Astrocyte (in vitro differentiated cells and primary cell): Measurements from ENCODE around the gene CALCOCO1. TPM values are rescaled to one million over a fixed set of nuclear protein-coding genes. Genes with fewer than 3 reads are reported as not detected.

Source experiments
- DNase-seq: peaks from one replicate; pipeline ENCODE4 v3.0.0-alpha.2; 2010; ENCODE audit warnings: low read depth
- FAIRE-seq: peaks from 2 replicates; lab custom pipeline; 2011; peaks lifted over from hg19 to GRCh38; lab: Jason Lieb, UNC
- H2AFZ ChIP-seq: 2 replicates; pipeline ENCODE4 v1.6.0; 2012; ENCODE audit warnings: low read depth, low read length, inconsistent platforms
- H3K27ac ChIP-seq: 2 replicates; pipeline ENCODE4 v1.5.1; 2011; ENCODE audit warnings: low read depth, low read length, inconsistent platforms
- H3K27me3 ChIP-seq: 2 replicates; pipeline ENCODE4 v1.6.0; 2011; ENCODE audit warnings: low read length, inconsistent platforms; ENCODE audit not compliant: insufficient read depth
- H3K36me3 ChIP-seq: 2 replicates; pipeline ENCODE4 v1.5.1; 2011; ENCODE audit warnings: low read length, inconsistent platforms; ENCODE audit not compliant: insufficient read depth
- H3K4me1 ChIP-seq: 2 replicates; pipeline ENCODE4 v1.5.1; 2011; ENCODE audit warnings: low read length, inconsistent platforms; ENCODE audit not compliant: insufficient read depth
- H3K4me2 ChIP-seq: 2 replicates; pipeline ENCODE4 v1.6.0; 2012; ENCODE audit warnings: low read length, inconsistent platforms
- H3K4me3 ChIP-seq: 2 replicates; pipeline ENCODE4 v1.5.1; 2011; ENCODE audit warnings: low read depth, mild to moderate bottlenecking, low read length, inconsistent platforms; ENCODE audit not compliant: insufficient read depth
- H3K79me2 ChIP-seq: 2 replicates; pipeline ENCODE4 v1.6.0; 2012; ENCODE audit warnings: mild to moderate bottlenecking, low read length, inconsistent platforms; ENCODE audit not compliant: insufficient read depth
- H3K9ac ChIP-seq: 2 replicates; pipeline ENCODE4 v1.6.0; 2012; ENCODE audit warnings: mild to moderate bottlenecking, low read length, inconsistent platforms
- H3K9me3 ChIP-seq: 2 replicates; pipeline ENCODE4 v1.5.1; 2012; ENCODE audit warnings: low read depth, mild to moderate bottlenecking, low read length, inconsistent platforms; ENCODE audit not compliant: insufficient read depth
- H4K20me1 ChIP-seq: 2 replicates; pipeline ENCODE4 v1.6.0; 2012; ENCODE audit warnings: low read length, inconsistent platforms; ENCODE audit not compliant: insufficient read depth
- H3K27ac Mint-ChIP-seq: one replicate; pipeline ENCODE4 v1.8.0; 2021; ENCODE audit warnings: mild to moderate bottlenecking, mixed read lengths; ENCODE audit not compliant: unreplicated experiment
- H3K27me3 Mint-ChIP-seq: one replicate; pipeline ENCODE4 v1.8.0; 2021; ENCODE audit warnings: low read depth, mixed read lengths; ENCODE audit not compliant: unreplicated experiment
- H3K36me3 Mint-ChIP-seq: one replicate; pipeline ENCODE4 v1.8.0; 2021; ENCODE audit warnings: low read depth, mixed read lengths; ENCODE audit not compliant: unreplicated experiment
- H3K4me1 Mint-ChIP-seq: one replicate; pipeline ENCODE4 v1.8.0; 2021; ENCODE audit warnings: low read depth, mixed read lengths; ENCODE audit not compliant: unreplicated experiment
- H3K4me3 Mint-ChIP-seq: one replicate; pipeline ENCODE4 v1.8.0; 2021; ENCODE audit warnings: mild to moderate bottlenecking, moderate library complexity, mixed read lengths; ENCODE audit not compliant: unreplicated experiment
- H3K9me3 Mint-ChIP-seq: one replicate; pipeline ENCODE4 v1.8.0; 2021; ENCODE audit warnings: mild to moderate bottlenecking, mixed read lengths; ENCODE audit not compliant: unreplicated experiment
- EZH2 ChIP-seq: IDR thresholded peaks from 2 replicates; pipeline ENCODE4 v1.6.1; 2012; ENCODE audit warnings: mild to moderate bottlenecking, low read length, inconsistent platforms; ENCODE audit not compliant: insufficient read depth
- total RNA-seq: library from RNA; stranded (reverse); gene quantifications from 2 replicates; pipeline ENCODE4 v1.2.1, GENCODE V29; 2021
- TF ChIP-seq, protein P1 (sequence below): IDR thresholded peaks from 2 replicates; pipeline ENCODE4 v1.5.1; 2011; ENCODE audit warnings: low read depth, mild to moderate bottlenecking, inconsistent platforms, low read length, moderate library complexity; ENCODE audit not compliant: insufficient read depth

Gene CALCOCO1
- total RNA-seq, 1 donor from 2014 or later: 85.2 TPM

DNA sequence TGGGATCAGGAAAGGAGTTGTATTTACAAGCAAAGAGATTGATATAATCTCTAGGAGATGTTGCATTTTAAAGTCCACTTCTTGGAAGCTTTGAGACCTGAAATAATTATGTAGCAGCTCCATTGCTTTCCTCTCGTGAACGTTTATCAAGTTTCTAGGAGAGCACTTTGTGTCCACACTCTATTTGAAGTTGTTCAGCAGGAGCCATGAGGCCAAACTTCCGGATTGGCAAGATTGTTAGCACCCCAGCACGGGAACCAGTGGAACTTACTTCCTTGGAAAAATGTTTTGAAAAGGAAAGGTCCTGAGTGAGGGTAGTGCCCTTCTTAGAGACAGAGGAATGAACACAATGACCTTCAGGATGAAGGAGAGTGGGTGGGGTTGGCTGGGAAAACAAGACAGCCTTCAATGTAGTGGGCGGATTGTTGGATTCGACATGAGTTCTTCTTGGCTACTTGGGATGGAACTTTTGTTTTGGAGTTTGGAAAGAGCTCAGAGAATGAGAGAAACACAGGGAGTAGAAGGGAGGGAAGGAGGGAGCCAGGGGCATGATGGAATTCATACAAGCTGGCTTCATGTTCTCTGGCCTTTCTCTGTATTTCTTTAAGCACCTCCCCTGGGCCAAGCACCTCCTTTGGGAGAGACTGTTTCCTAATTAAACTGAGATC, 48.4 kb upstream of the CALCOCO1 start:
- FAIRE-seq: no peak
- Histone ChIP-seq H3K79me2 (no peaks in the 10 kb centered on the region), H3K4me3 (no peak overlapping the region), H3K27me3 (peaks cover 13% of the 10 kb centered on the region), H4K20me1 (no peaks in the 10 kb centered on the region), H3K4me2 (no peak overlapping the region), H3K4me1 (no peaks in the 10 kb centered on the region), H3K9ac (no peak overlapping the region), H3K27ac (no peak overlapping the region), H2AFZ (no peak overlapping the region), H3K36me3 (no peaks in the 10 kb centered on the region), H3K9me3 (no peaks in the 10 kb centered on the region)
- H3K4me1 Mint-ChIP-seq: no peaks in the 10 kb centered on the region
- H3K4me3 Mint-ChIP-seq: no peak overlapping the region
- no peaks in the 10 kb centered on the region for H3K36me3 Mint-ChIP-seq
- peaks cover 70% of the 10 kb centered on the region for H3K27me3 Mint-ChIP-seq
- H3K27ac Mint-ChIP-seq: no peak overlapping the region
- peaks cover 3% of the 10 kb centered on the region for H3K9me3 Mint-ChIP-seq
- DNase-seq: no peak
- TF ChIP-seq EZH2: no peak

DNA sequence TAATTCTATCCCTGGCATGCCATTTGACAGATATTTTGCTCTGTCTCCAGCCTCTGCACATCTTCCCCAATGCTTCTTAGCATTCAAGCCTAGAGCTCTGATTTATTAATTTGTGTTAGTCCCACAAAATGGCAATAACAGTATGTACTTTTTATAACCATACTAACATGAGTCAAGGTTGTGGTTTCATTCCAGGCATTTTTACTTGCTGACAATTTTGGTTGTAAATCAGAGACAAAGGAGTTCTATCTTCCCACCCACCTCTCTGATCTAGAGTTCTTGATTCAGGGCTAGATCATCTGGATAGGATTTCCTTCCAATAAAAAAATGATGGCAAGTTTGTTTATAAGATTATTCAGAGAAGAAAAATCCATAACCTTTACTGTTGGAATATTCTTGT, 43.0 kb upstream of the CALCOCO1 start:
- TF ChIP-seq, protein P1, sequence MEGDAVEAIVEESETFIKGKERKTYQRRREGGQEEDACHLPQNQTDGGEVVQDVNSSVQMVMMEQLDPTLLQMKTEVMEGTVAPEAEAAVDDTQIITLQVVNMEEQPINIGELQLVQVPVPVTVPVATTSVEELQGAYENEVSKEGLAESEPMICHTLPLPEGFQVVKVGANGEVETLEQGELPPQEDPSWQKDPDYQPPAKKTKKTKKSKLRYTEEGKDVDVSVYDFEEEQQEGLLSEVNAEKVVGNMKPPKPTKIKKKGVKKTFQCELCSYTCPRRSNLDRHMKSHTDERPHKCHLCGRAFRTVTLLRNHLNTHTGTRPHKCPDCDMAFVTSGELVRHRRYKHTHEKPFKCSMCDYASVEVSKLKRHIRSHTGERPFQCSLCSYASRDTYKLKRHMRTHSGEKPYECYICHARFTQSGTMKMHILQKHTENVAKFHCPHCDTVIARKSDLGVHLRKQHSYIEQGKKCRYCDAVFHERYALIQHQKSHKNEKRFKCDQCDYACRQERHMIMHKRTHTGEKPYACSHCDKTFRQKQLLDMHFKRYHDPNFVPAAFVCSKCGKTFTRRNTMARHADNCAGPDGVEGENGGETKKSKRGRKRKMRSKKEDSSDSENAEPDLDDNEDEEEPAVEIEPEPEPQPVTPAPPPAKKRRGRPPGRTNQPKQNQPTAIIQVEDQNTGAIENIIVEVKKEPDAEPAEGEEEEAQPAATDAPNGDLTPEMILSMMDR: no peak
- TF ChIP-seq EZH2: no peak
- H3K4me2 ChIP-seq: peak overlapping the region; percentile 68
- no peaks in the 10 kb centered on the region for H3K9me3 ChIP-seq
- Mint-ChIP-seq H3K27me3 (peaks cover 63% of the 10 kb centered on the region), H3K4me1 (peaks cover 9% of the 10 kb centered on the region), H3K36me3 (no peaks in the 10 kb centered on the region), H3K9me3 (peaks cover 2% of the 10 kb centered on the region), H3K27ac (no peak overlapping the region), H3K4me3 (no peak overlapping the region)
- H4K20me1 ChIP-seq: no peaks in the 10 kb centered on the region
- H3K36me3 ChIP-seq: no peaks in the 10 kb centered on the region
- H3K79me2 ChIP-seq: no peaks in the 10 kb centered on the region
- no peak overlapping the region for H3K9ac ChIP-seq
- H2AFZ ChIP-seq: no peak overlapping the region
- peaks cover 10% of the 10 kb centered on the region for H3K27me3 ChIP-seq
- peak; percentile 34 for FAIRE-seq
- DNase-seq: peak; percentile 96
- H3K4me3 ChIP-seq: no peak overlapping the region
- H3K27ac ChIP-seq: peak overlapping the region; percentile 44
- H3K4me1 ChIP-seq: peaks cover 10% of the 10 kb centered on the region

DNA sequence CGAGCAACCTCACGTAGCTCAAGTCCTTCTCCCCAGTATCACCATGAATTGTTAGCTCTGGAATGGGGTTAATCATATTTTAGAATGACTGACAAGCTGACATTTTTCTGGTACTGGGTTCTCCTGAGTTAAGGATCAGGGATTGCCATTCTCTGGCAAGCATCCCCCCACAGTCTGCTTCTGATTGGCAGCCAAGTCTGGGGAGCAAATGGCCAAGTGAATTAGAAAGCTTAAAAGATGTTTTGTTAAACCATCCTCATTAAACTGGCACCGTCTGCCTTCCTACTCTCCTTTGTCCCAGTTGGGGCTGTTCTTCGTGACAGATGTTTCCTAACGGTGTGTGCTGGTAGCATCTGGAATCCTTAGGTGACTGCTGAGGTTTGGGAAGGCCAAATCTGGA, 41.7 kb upstream of the CALCOCO1 start:
- no peak overlapping the region for H3K4me2 ChIP-seq
- peaks cover 73% of the 10 kb centered on the region for H3K27me3 Mint-ChIP-seq
- H3K9ac ChIP-seq: no peak overlapping the region
- H3K9me3 Mint-ChIP-seq: peaks cover 2% of the 10 kb centered on the region
- no peak overlapping the region for H3K4me3 ChIP-seq
- FAIRE-seq: no peak
- no peak overlapping the region for H2AFZ ChIP-seq
- H3K27ac Mint-ChIP-seq: no peak overlapping the region
- H3K27me3 ChIP-seq: peaks cover 15% of the 10 kb centered on the region
- no peak overlapping the region for H3K27ac ChIP-seq
- no peaks in the 10 kb centered on the region for H3K36me3 Mint-ChIP-seq
- H3K79me2 ChIP-seq: no peaks in the 10 kb centered on the region
- H3K9me3 ChIP-seq: no peaks in the 10 kb centered on the region
- H3K4me1 Mint-ChIP-seq: peaks cover 9% of the 10 kb centered on the region
- no peaks in the 10 kb centered on the region for H3K36me3 ChIP-seq
- H3K4me1 ChIP-seq: peaks cover 10% of the 10 kb centered on the region
- no peak for TF ChIP-seq EZH2
- TF ChIP-seq, protein P1: no peak
- no peaks in the 10 kb centered on the region for H4K20me1 ChIP-seq
- DNase-seq: no peak
- no peak overlapping the region for H3K4me3 Mint-ChIP-seq
